H1 (cell line): ENCODE results near the gene SPN. TPM values are rescaled to one million over a fixed set of nuclear protein-coding genes. Genes with fewer than 3 reads are reported as not detected.
A peak's percentile ranks its signal among the peaks of the same experiment; 100 is the strongest.

Experiments
- CTCF ChIA-PET: fragments of 300-600 bp; sonication (Branson Sonifier 250); formaldehyde crosslinking; loops from one replicate; lab custom pipeline; 2021; ENCODE audit not compliant: partially characterized antibody; lab: Charles Lee
- POLR2A ChIA-PET: fragments of 300-600 bp; sonication (Branson Sonifier 250); formaldehyde crosslinking; loops from one replicate; lab custom pipeline; 2021; ENCODE audit warnings: inconsistent platforms; ENCODE audit not compliant: partially characterized antibody; lab: Charles Lee
- DNase-seq, 2 experiments: peaks; one replicate each; pipeline versions ENCODE4 v3.0.0 to v3.0.0-alpha.2; 2010 to 2022; ENCODE audit warnings: low spot score in 2 of 2, low read depth in 1 of 2, mixed read lengths in 1 of 2
- FAIRE-seq: peaks from 2 replicates; lab custom pipeline; 2011; peaks lifted over from hg19 to GRCh38; lab: Jason Lieb, UNC
- H2AFZ ChIP-seq: 2 replicates; pipeline ENCODE4 v1.8.1; 2012; ENCODE audit warnings: low read length, inconsistent platforms
- H2AK5ac ChIP-seq: 2 replicates; pipeline ENCODE4 v1.6.1; 2013; ENCODE audit warnings: low read depth, low read length
- H2BK120ac ChIP-seq: replicated peaks from 2 replicates; pipeline ENCODE3; 2013; ENCODE audit warnings: low read depth, low read length, inconsistent platforms
- H2BK12ac ChIP-seq: 2 replicates; pipeline ENCODE4 v1.6.1; 2013; ENCODE audit warnings: low read depth, low read length
- H2BK15ac ChIP-seq: 2 replicates; pipeline ENCODE4 v1.6.1; 2013; ENCODE audit warnings: low read length
- H2BK20ac ChIP-seq: 2 replicates; pipeline ENCODE4 v1.6.1; 2013; ENCODE audit warnings: low read length
- H2BK5ac ChIP-seq: 2 replicates; pipeline ENCODE4 v1.6.1; 2013; ENCODE audit warnings: low read depth, low read length
- H3K14ac ChIP-seq: 2 replicates; pipeline ENCODE4 v1.6.1; 2013; ENCODE audit warnings: inconsistent platforms; ENCODE audit not compliant: insufficient read length
- H3K18ac ChIP-seq: 2 replicates; pipeline ENCODE4 v1.6.1; 2013; ENCODE audit warnings: low read length; ENCODE audit errors: extremely low read depth
- H3K23ac ChIP-seq: 2 replicates; pipeline ENCODE4 v1.6.1; 2013; ENCODE audit warnings: inconsistent platforms; ENCODE audit not compliant: insufficient read length
- H3K23me2 ChIP-seq: 2 replicates; pipeline ENCODE4 v1.6.1; 2013; ENCODE audit warnings: low read depth, low read length
- H3K27ac ChIP-seq: 2 replicates; pipeline ENCODE4 v1.6.1; 2011; ENCODE audit warnings: low read depth, low read length, inconsistent platforms
- H3K27me3 ChIP-seq, 4 experiments: replicated peaks in 1 of 4; 1 replicate in 1 of 4; 2 replicates in 3 of 4; pipeline versions ENCODE4 v1.6.1 to v1.8.1; 2011 to 2013; ENCODE audit warnings: low read length in 3 of 4, mild to moderate bottlenecking in 3 of 4, inconsistent platforms in 2 of 4, mixed read lengths in 2 of 4, moderate library complexity in 1 of 4; ENCODE audit not compliant: control insufficient read depth in 3 of 4, insufficient read depth in 3 of 4; ENCODE audit errors: extremely low read depth in 1 of 4
- H3K36me3 ChIP-seq, 4 experiments: 2 replicates each; pipeline versions ENCODE4 v1.6.1 to v1.8.1; 2011 to 2013; ENCODE audit warnings: mild to moderate bottlenecking in 4 of 4, low read length in 3 of 4, moderate library complexity in 2 of 4, control low read depth in 1 of 4, inconsistent platforms in 1 of 4; ENCODE audit not compliant: insufficient read depth in 4 of 4, control insufficient read depth in 2 of 4
- H3K4ac ChIP-seq: replicated peaks from 2 replicates; pipeline ENCODE3; 2013; ENCODE audit warnings: low read length, low read depth, mixed read lengths, inconsistent platforms; ENCODE audit not compliant: insufficient read length
- H3K4me1 ChIP-seq, 4 experiments: replicated peaks in 1 of 4; 1 replicate in 1 of 4; 2 replicates in 3 of 4; pipeline versions ENCODE4 v1.6.1 to v1.8.1; 2011 to 2013; ENCODE audit warnings: low read length in 3 of 4, inconsistent platforms in 2 of 4, mixed read lengths in 1 of 4; ENCODE audit not compliant: insufficient read depth in 4 of 4, control insufficient read depth in 3 of 4
- H3K4me2 ChIP-seq, 2 experiments: 2 replicates each; pipeline versions ENCODE4 v1.6.1 to v1.8.1; 2011 to 2013; ENCODE audit warnings: low read depth in 2 of 2, low read length in 2 of 2, control low read depth in 1 of 2, inconsistent platforms in 1 of 2, mild to moderate bottlenecking in 1 of 2; ENCODE audit not compliant: insufficient read depth in 1 of 2
- H3K4me3 ChIP-seq, 4 experiments: fragments of 200-600, 300-600 bp in 1 of 4; sonication (generic), shearing (Covaris generic), sonication (Bioruptor Twin) in 1 of 4; 2 replicates each; pipeline versions ENCODE4 v1.5.1 to v1.8.1; 2011 to 2016; ENCODE audit warnings: low read length in 4 of 4, low read depth in 3 of 4, control low read depth in 2 of 4, inconsistent platforms in 2 of 4, mild to moderate bottlenecking in 2 of 4, mixed read lengths in 1 of 4, moderate library complexity in 1 of 4; ENCODE audit not compliant: insufficient read depth in 2 of 4; ENCODE audit errors: extremely low read depth in 1 of 4
- H3K56ac ChIP-seq: replicated peaks from 2 replicates; pipeline ENCODE3; 2013; ENCODE audit warnings: low read depth, mild to moderate bottlenecking, mixed read lengths, low read length, inconsistent platforms; ENCODE audit not compliant: insufficient read length
- H3K79me1 ChIP-seq: 2 replicates; pipeline ENCODE4 v1.6.1; 2013; ENCODE audit warnings: low read depth, low read length, control low read depth
- H3K79me2 ChIP-seq, 2 experiments: 2 replicates each; pipeline versions ENCODE4 v1.6.1 to v1.8.1; 2012 to 2013; ENCODE audit warnings: low read length in 2 of 2, mild to moderate bottlenecking in 2 of 2, inconsistent platforms in 1 of 2; ENCODE audit not compliant: insufficient read depth in 2 of 2, control insufficient read depth in 1 of 2
- H3K9ac ChIP-seq, 4 experiments: replicated peaks in 1 of 4; 1 replicate in 1 of 4; 2 replicates in 3 of 4; pipeline versions ENCODE4 v1.6.1 to v1.8.1; 2011 to 2013; ENCODE audit warnings: low read depth in 3 of 4, low read length in 3 of 4, control low read depth in 2 of 4, mild to moderate bottlenecking in 2 of 4, moderate library complexity in 2 of 4, inconsistent platforms in 1 of 4; ENCODE audit errors: extremely low read depth in 1 of 4
- H3K9me3 ChIP-seq, 2 experiments: 2 replicates each; pipeline versions ENCODE4 v1.6.1 to v1.8.1; 2012 to 2013; ENCODE audit warnings: mild to moderate bottlenecking in 2 of 2, moderate library complexity in 2 of 2, control low read depth in 1 of 2, inconsistent platforms in 1 of 2, low read depth in 1 of 2, low read length in 1 of 2, mixed read lengths in 1 of 2; ENCODE audit not compliant: insufficient read depth in 2 of 2
- H4K20me1 ChIP-seq, 2 experiments: replicated peaks in 1 of 2; 2 replicates each; pipeline versions ENCODE3 to v1.8.1; 2011 to 2013; ENCODE audit warnings: inconsistent platforms in 2 of 2, low read length in 2 of 2, mild to moderate bottlenecking in 1 of 2; ENCODE audit not compliant: insufficient read depth in 2 of 2, control insufficient read depth in 1 of 2
- H4K5ac ChIP-seq: 2 replicates; pipeline ENCODE4 v1.6.1; 2013; ENCODE audit warnings: low read length, low read depth, mixed read lengths, inconsistent platforms; ENCODE audit not compliant: insufficient read length
- H4K8ac ChIP-seq: 2 replicates; pipeline ENCODE4 v1.8.0; 2013; ENCODE audit warnings: mild to moderate bottlenecking, moderate library complexity, low read length, inconsistent platforms; ENCODE audit not compliant: insufficient read depth; ENCODE audit errors: extremely low read depth
- H4K91ac ChIP-seq: replicated peaks from 2 replicates; pipeline ENCODE3; 2013; ENCODE audit warnings: low read length, mixed read lengths, inconsistent platforms; ENCODE audit not compliant: insufficient read length
- CHD1 ChIP-seq: IDR thresholded peaks from 2 replicates; pipeline ENCODE4 v1.6.1; 2012; ENCODE audit warnings: low read depth, low read length, improper control_type of control experiment
- EP300 ChIP-seq, 2 experiments: IDR thresholded peaks; 1 replicate in 1 of 2; 2 replicates in 1 of 2; pipeline ENCODE4 v1.6.1; 2011 to 2012; ENCODE audit warnings: low read depth in 2 of 2, low read length in 2 of 2, mild to moderate bottlenecking in 2 of 2, borderline replicate concordance in 1 of 2, inconsistent platforms in 1 of 2, moderate library complexity in 1 of 2
- GABPA ChIP-seq: IDR thresholded peaks from 2 replicates; pipeline ENCODE4 v1.6.1; 2011; ENCODE audit warnings: mild to moderate bottlenecking, low read length, moderate library complexity, borderline replicate concordance; ENCODE audit not compliant: insufficient read depth
- JUND ChIP-seq: IDR thresholded peaks from 2 replicates; pipeline ENCODE4 v1.6.1; 2011; ENCODE audit warnings: mild to moderate bottlenecking, improper control_type of control experiment, low read length
- RXRA ChIP-seq: IDR thresholded peaks from 2 replicates; pipeline ENCODE4 v1.6.1; 2011; ENCODE audit warnings: low read depth, mild to moderate bottlenecking, low read length, moderate library complexity; ENCODE audit not compliant: insufficient read depth
- TBP ChIP-seq: IDR thresholded peaks from 2 replicates; pipeline ENCODE4 v1.6.1; 2011; ENCODE audit warnings: low read depth, low read length, improper control_type of control experiment
- WGBS, 2 experiments: shearing (Covaris generic) in 1 of 2; methylation state at CpG; one replicate each; pipeline versions ENCODE4 v1.1.6 to v1.1.7; 2013 to 2015; ENCODE audit warnings: low lambda C conversion rate in 2 of 2, mixed read lengths in 2 of 2, inconsistent platforms in 1 of 2, low coverage in 1 of 2, missing lambda C conversion rate in 1 of 2; ENCODE audit not compliant: insufficient replicate concordance in 2 of 2, insufficient coverage in 1 of 2, insufficient read length in 1 of 2; ENCODE audit errors: extremely low coverage in 1 of 2, missing lambda C conversion rate in 1 of 2; 5-methylcytosine and 5-hydroxymethylcytosine counted together
- polyA plus RNA-seq, 7 experiments: library from polyadenylated mRNA; depleted of rRNA in 3 of 7; stranded (reverse) in 5 of 7; unstranded in 2 of 7; fragments of >200 nt in 5 of 7; fragments of 200-250 nt in 2 of 7; gene quantifications; 1 replicate in 5 of 7; 2 replicates in 1 of 7; 4 replicates in 1 of 7; pipeline versions ENCODE4 v1.2.1 to v1.2.3, GENCODE V29; 2011 to 2013; ENCODE audit warnings: missing spikeins in 2 of 7, mixed read lengths in 2 of 7
- total RNA-seq: library from RNA; stranded (reverse); fragmentation: NEBNext Ultra II Directional; extraction: Animal tissue kit (Norgen Biotek cat#: 25700); gene quantifications from 2 replicates; pipeline ENCODE4 v1.2.1, GENCODE V29; 2021
- TF ChIP-seq, protein P1 (sequence below): IDR thresholded peaks from 2 replicates; pipeline ENCODE4 v1.6.1; 2012; ENCODE audit warnings: low read length, inconsistent platforms

Gene SPN
- total and polyA plus RNA-seq, 2 of the 8 experiments (the other 6 are each of a cell fraction or from before 2014, with no cell fraction given), result 1.5 to 1.8 TPM

GRCh38 chr16:29698484-29699323 is 35.7 kb downstream of the SPN start:
- DNase-seq, result no peak
- FAIRE-seq, result no peak
- no peak for TF ChIP-seq TBP
- no peak for TF ChIP-seq GABPA
- TF ChIP-seq JUND, result 0 out of 2 replicates have a peak, but pooled peaks have one; percentile 59
- TF ChIP-seq, protein P1, sequence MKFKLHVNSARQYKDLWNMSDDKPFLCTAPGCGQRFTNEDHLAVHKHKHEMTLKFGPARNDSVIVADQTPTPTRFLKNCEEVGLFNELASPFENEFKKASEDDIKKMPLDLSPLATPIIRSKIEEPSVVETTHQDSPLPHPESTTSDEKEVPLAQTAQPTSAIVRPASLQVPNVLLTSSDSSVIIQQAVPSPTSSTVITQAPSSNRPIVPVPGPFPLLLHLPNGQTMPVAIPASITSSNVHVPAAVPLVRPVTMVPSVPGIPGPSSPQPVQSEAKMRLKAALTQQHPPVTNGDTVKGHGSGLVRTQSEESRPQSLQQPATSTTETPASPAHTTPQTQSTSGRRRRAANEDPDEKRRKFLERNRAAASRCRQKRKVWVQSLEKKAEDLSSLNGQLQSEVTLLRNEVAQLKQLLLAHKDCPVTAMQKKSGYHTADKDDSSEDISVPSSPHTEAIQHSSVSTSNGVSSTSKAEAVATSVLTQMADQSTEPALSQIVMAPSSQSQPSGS, result 0 out of 2 replicates have a peak, but pooled peaks have one; percentile 1
- TF ChIP-seq EP300 (IDR thresholded peaks at IDR 0.05; ENCODE audit: borderline replicate concordance in 1 of 2, low read depth in 2 of 2, low read length in 2 of 2), result peak in 1 of 2 experiments; percentile 88; a peak in 2 of 3 replicates
- no peak for TF ChIP-seq RXRA
- TF ChIP-seq CHD1, result peak; percentile 65

More at GRCh38 chr16:29698484-29699323, 35.7 kb downstream of the SPN start:
- H2BK120ac ChIP-seq, result no peak overlapping the region
- H2BK15ac ChIP-seq, result no peak overlapping the region
- peaks cover 3 to 20% (median 12%) of the 10 kb centered on the region in 4 experiments; a peak in 7 of 8 replicates for H3K36me3 ChIP-seq
- H2BK20ac ChIP-seq, result no peak overlapping the region
- H3K9ac ChIP-seq, result peak overlapping the region in 1 of 4 experiments; percentile 9; a peak in 1 of 7 replicates
- H3K4me2 ChIP-seq, result no peak overlapping the region
- 88% methylated on average over 17 of the region's 17 CpGs; no CpG with 5 or more reads in 1 of the 2 experiments for WGBS, 2 experiments
- no peak overlapping the region for H3K4me3 ChIP-seq
- H3K9me3 ChIP-seq, result 0 out of 4 replicates have a peak, but pooled peaks cover 0 to 6% of the 10 kb centered on the region in 2 experiments
- H2AK5ac ChIP-seq, result no peak overlapping the region
- no peaks in the 10 kb centered on the region for H3K79me1 ChIP-seq
- H4K5ac ChIP-seq, result no peak overlapping the region
- no peak overlapping the region for H4K91ac ChIP-seq
- no peak overlapping the region for H3K23ac ChIP-seq
- H3K23me2 ChIP-seq, result no peaks in the 10 kb centered on the region
- H2BK12ac ChIP-seq, result no peak overlapping the region
- H4K20me1 ChIP-seq, result peaks cover 0 to 3% of the 10 kb centered on the region in 2 experiments
- H3K4ac ChIP-seq, result no peak overlapping the region
- no peak overlapping the region for H3K18ac ChIP-seq
- POLR2A ChIA-PET, result interaction anchor here (0.8 to 20.4 kb wide), 19 partner anchors 12 to 150 kb away, joined by 3 to 490 read pairs (median 6); partner anchors contain the start of genes KIF22, PAGR1 and QPRT
- no peaks in the 10 kb centered on the region for H3K27me3 ChIP-seq
- H2AFZ ChIP-seq, result no peak overlapping the region
- no peaks in the 10 kb centered on the region; a peak in 1 of 4 replicates for H3K79me2 ChIP-seq
- no peak overlapping the region for H3K14ac ChIP-seq
- no peak overlapping the region for H3K27ac ChIP-seq
- CTCF ChIA-PET, result interaction anchor here (0.6 to 11.5 kb wide), 20 partner anchors 8 to 333 kb away, joined by 3 to 138 read pairs (median 5); partner anchors contain the start of genes KIF22, QPRT, SPN and TLCD3B
- no peak overlapping the region for H4K8ac ChIP-seq
- H2BK5ac ChIP-seq, result no peak overlapping the region
- peaks cover 0 to 11% (median 5%) of the 10 kb centered on the region in 4 experiments; a peak in 5 of 7 replicates for H3K4me1 ChIP-seq
- H3K56ac ChIP-seq, result no peak overlapping the region
